GM12875 (cell line): ENCODE measurements around the gene ZCRB1.

Source experiments
- H3K4me3 ChIP-seq: one replicate; pipeline ENCODE4 v1.5.1; 2011; ENCODE audit warnings: low read depth, low read length, control low read depth
- TF ChIP-seq, protein P1 (sequence below): IDR thresholded peaks from 2 replicates; pipeline ENCODE4 v1.5.1; 2011; ENCODE audit warnings: low read depth, mild to moderate bottlenecking, control low read depth, inconsistent platforms, low read length, moderate library complexity, borderline replicate concordance; ENCODE audit not compliant: insufficient read depth

The ZCRB1 gene, protein sequence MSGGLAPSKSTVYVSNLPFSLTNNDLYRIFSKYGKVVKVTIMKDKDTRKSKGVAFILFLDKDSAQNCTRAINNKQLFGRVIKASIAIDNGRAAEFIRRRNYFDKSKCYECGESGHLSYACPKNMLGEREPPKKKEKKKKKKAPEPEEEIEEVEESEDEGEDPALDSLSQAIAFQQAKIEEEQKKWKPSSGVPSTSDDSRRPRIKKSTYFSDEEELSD

GRCh38 chr12:42325653-42326474 is at the start of gene ZCRB1, which contains the start of gene PPHLN1:
Gene ZCRB1 (minus strand): TSS chr12:42326094. CDS start chr12:42324102, 1,992 bp downstream.
Gene PPHLN1 (plus strand): TSS chr12:42326167. CDS start chr12:42335903, 9,736 bp downstream.
- TF ChIP-seq, protein P1, sequence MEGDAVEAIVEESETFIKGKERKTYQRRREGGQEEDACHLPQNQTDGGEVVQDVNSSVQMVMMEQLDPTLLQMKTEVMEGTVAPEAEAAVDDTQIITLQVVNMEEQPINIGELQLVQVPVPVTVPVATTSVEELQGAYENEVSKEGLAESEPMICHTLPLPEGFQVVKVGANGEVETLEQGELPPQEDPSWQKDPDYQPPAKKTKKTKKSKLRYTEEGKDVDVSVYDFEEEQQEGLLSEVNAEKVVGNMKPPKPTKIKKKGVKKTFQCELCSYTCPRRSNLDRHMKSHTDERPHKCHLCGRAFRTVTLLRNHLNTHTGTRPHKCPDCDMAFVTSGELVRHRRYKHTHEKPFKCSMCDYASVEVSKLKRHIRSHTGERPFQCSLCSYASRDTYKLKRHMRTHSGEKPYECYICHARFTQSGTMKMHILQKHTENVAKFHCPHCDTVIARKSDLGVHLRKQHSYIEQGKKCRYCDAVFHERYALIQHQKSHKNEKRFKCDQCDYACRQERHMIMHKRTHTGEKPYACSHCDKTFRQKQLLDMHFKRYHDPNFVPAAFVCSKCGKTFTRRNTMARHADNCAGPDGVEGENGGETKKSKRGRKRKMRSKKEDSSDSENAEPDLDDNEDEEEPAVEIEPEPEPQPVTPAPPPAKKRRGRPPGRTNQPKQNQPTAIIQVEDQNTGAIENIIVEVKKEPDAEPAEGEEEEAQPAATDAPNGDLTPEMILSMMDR: no peak

GRCh38 chr12:42373669-42374068 is 47.8 kb upstream of the ZCRB1 start:
- TF ChIP-seq, protein P1: no peak
- H3K4me3 ChIP-seq: no peak overlapping the region

More at GRCh38 chr12:42325653-42326474, at the start of gene ZCRB1, which contains the start of gene PPHLN1:
- H3K4me3 ChIP-seq: peak within 1 kb of the TSS; percentile 93

GRCh38 chr12:42372154-42372791 is 46.4 kb upstream of the ZCRB1 start:
- TF ChIP-seq, protein P1: peak; percentile 51; the same call in 1 of the 2 replicates
- no peak overlapping the region for H3K4me3 ChIP-seq

DNA sequence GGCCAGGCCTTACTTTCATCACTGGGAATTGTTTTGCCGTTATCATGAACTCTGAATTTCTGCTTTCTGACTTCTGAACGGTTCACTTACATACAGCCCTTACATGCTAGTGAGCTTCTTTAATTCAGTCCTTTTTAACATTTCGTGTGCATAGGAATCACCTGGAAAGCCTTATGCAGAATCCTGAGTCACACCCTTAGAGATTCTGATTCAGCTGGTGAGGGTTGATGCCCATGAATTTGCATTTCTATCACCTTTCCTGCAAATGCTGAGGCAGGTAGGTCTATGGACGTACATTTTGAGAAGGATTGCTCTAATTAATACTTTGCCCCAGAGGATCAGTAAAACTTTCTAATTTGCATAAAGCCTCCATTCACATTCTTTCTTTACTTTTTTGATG is 44.1 kb upstream of the ZCRB1 start:
- TF ChIP-seq, protein P1: no peak
- no peak overlapping the region for H3K4me3 ChIP-seq

DNA sequence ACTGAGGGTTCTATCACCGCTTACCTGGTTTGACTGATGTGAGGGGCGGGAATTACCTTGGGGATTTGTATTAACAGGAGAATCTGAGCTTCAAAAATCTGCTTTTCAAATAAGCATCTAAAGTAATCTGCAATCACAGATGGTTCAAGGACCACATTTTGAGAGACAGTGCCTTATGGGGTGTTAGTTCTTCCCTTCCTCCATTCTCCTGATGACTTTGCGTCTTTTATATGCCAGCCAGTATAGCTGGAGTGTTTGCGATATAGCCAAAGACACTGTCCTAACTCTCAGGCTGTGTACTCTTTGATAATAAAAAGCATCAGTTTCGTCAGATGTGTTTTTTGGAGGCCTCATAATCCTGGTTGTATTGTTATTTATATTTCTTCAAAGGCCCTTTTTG is 39.6 kb upstream of the ZCRB1 start:
- TF ChIP-seq, protein P1: no peak
- no peak overlapping the region for H3K4me3 ChIP-seq

GRCh38 chr12:42364692-42365091 is 38.8 kb upstream of the ZCRB1 start:
- no peak overlapping the region for H3K4me3 ChIP-seq
- TF ChIP-seq, protein P1: no peak
